ENCODE results near the gene HEATR5A.
"Not testable (repeated sequence)": the region's sequence is repeated elsewhere in the genome, so short reads cannot be mapped to it uniquely, and the experiment has no call there.

The HEATR5A gene

DNA sequence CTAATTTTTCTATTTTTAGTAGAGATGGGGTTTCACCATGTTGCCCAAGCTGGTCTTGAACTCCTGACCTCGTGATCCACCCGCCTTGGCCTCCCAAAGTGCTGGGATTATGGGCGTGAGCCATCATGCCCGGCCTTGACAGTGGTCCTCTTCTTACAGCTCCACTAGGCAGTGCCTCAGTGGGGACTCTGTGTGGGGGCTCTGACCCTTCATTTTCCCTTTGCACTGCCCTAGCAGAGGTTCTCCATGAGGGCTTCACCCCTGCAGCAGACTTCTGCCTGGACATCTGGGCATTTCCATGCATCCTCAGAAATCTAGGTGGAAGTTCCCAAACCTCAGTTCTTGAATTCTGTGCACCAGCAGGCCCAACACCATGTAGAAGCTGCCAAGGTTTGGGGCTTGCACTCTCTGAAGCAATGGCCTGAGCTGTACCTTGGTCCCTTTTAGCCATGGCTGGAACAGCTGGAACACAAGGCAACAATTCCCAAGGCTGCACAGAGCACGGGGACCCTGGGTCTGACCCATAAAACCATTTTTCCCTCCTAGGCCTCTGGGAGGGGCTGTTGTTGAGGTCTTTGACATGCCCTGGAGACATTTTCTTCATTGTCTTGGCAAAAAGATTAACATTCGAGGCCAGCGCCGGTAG lies 90.4 kb downstream of the HEATR5A start:
- DNase-seq (ENCODE audit: low read depth in 2 of 2) = not testable (repeated sequence)

DNA sequence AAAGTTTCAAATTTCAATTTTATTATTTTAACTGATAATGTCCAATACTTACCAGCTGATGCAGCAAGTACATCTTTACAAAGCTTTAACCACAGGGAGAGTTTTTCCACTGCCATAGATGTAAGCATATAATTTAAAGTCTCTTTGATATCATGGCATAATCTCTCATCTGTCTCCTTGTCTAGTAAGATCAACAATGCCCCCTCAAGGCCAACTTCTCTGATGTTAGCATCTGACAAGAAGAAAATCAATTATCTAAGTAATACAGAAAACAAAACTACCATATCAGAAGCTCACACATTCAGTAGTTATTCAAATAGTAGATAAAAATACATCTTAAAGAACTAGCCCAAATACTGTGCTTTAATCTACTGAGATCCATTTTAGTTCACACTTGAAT lies 94.2 kb downstream of the HEATR5A start:
- DNase-seq (ENCODE audit: low read depth in 2 of 2) = no peak

DNA sequence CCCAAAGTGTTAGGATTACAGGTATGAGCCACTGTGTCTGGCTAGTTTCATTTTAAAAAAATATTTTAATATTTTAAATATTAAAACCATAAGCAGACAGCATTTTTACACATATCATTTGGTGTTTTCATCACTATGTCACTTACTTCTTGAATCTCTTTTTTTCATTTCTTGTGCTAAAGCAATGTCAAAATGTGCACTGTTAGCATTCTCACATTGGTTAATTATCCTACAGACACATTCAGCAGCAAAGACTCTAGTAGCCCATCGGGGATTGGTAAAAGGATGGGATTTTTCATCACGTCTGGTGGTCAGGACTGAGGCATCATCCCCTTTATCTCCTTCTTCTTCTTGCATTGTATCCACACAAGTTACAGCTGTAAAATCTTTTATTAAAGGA lies 96.9 kb downstream of the HEATR5A start:
- no peak for DNase-seq (ENCODE audit: low read depth in 2 of 2)

DNA sequence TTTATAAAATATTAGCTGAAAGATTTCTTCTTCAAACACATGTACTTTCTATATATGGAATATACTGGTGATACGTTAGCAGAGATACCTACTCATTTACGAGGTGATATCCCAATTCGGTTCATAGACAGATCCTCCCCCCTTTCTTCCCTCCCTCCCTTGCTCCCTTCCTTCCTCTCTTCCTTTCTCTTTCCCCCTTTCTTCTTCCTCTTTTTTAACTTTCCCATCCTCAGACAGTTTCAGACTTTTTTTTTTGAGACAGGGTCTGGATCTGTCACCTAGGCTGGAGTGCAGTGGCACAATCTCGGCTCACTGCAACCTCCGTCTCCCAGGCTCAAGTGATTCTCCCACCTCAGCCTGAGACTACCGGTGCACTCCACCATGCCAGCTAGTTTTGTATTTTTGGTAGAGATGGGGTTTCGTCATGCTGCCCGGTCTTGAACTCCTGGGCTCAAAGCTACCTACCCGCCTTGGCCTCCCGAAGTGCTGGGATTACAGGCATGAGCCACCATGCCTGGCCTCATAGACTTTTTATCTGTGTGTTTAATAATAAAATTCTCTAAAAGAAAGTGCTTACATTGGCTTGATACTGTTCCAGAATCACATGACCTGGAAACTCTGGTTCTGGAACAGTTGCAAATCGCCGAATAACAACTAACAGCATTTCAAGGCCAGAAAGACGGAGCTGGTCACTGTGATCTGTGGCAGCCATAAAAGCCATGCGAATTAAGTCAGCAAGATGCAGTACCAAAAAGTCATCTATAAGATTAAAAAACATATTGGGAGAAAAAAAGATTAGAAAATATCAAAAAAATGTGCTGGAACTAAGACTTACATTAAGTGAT lies 99.2 kb downstream of the HEATR5A start:
- no peak for DNase-seq (ENCODE audit: low read depth in 2 of 2)

DNA sequence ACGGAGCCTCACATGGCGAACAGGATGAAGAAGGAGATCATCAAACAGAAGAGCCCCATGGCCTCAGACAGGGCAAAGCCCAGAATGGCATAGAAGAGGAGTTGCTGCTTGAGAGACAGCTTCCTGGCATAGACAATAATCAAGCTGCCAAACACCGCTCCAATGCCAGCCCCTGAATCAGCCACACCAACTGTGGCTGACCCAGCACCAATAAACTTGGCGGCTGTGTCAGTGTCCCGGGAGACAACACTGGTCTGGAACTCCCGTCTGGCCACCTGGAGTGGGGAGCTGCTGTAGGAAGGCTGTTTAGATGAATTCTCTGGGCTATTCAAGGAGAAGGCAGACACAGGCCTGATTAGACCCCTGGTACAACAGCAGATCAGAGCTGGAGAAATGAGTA lies 100.1 kb downstream of the HEATR5A start:
- DNase-seq (ENCODE audit: low read depth in 2 of 2) = no peak

DNA sequence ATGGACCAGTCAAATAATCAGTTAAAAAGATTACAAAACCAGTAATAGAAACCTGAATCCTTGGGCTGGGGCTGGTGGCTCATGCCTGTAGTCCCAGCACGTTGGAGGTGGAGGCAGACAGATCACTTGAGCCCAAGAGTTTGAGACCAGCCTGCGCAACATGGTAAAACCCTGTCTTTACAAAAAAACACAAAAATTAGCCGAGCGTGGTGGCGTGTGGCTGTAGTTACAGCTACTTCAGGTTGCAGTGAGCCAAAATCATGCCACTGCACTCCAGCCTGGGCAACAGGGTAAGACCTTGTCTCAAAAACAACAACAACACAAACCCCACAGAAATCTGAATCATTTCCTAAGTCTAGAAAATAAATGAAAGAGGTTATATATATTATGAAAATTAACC lies 100.6 kb downstream of the HEATR5A start:
- DNase-seq (ENCODE audit: low read depth in 2 of 2) = no peak

DNA sequence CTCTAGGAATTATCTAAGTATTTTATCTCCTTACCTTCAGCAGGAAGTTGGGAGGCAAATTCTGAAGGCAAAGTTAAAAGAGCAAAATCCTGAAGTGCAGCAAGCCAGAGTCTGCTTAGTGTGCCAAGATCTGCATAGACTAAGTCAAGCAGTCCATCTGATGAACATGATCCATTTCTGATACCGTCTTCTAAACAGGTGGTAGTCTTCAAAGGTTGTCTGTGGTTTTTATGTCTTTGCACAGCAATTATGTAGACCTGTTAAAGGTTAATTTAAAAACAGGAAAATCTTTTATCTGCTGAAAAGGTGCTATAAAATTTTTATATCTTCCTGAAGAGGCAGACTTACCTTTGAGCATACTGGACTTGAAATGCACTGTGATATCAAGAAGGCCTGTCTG lies 107.4 kb downstream of the HEATR5A start:
- DNase-seq (ENCODE audit: low read depth in 2 of 2) = no peak

DNA sequence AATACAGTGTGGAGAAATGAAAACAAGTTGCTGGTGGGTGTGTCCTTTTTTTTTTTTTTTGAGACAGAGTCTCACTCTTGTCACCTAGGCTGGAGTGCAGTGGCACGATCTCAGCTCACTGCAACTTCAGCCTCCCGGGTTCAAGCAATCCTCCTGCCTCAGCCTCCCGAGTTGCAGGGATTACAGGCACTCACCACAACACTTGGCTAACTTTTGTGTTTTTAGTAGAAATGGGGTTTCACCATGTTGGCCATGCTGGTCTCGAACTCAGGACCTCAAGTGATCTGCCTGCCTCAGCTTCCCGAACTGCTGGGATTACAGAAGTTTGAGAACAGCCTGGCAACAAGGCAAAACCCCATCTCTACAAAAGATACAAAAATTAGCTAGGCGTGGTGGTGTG lies 108.0 kb downstream of the HEATR5A start:
- not testable (repeated sequence) for DNase-seq (ENCODE audit: low read depth in 2 of 2)

DNA sequence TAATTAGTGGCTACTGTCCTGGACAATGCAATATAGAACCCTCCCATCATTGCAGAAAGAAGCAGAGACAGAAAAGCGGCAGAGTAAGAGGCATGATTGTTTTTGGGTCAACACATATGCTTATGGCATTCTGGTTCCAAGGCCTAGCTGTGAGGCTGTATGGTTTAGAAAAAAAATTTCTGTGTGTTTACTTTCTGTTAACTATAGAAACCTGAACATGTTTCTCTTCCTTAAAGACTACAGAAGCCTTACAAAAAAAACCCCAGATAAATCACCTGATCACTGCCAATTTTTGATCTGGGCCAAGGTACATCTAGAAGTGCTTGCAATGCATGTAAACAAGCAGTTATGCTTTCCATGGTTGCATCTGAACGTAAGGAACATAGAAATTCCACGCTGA lies 112.7 kb downstream of the HEATR5A start:
- DNase-seq (ENCODE audit: low read depth in 2 of 2) = no peak

DNA sequence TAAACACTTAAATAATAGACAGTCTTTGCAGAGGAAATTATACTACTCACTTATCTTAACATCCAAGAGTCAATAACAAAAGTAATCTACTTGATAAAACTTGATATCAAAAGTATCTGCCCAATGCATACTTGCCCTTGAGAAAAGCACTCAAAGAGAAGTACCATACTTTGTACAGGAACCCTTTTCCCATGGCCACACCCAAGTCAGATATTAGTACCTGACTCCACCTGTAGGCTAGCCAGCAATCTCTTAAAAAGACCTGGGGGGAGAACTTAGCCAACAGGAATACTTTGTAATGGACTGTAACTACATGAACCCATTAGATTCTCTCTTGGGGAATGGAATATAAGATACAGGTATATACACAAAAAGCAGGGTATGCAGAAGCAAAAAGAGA lies 113.2 kb downstream of the HEATR5A start:
- DNase-seq (ENCODE audit: low read depth in 2 of 2) = no peak

DNA sequence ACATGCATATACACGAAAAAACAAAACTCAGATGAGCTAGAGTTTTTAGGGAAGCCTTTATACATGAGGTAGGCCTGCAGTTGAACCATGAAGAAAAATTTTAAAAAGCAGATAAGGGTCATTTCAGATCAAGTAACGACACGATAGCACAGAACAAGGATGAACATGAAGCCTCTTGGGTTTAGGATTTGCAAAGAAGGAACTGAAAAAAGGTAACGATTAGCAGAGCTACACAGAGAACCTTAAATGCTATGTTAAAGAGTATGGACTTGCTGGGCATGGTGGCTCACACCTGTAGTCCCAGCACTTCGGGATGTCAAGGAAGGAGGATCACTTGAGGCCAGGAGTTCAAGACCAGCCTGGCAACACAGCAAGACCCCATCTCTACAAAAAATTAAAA lies 116.7 kb downstream of the HEATR5A start:
- no peak for DNase-seq (ENCODE audit: low read depth in 2 of 2)

DNA sequence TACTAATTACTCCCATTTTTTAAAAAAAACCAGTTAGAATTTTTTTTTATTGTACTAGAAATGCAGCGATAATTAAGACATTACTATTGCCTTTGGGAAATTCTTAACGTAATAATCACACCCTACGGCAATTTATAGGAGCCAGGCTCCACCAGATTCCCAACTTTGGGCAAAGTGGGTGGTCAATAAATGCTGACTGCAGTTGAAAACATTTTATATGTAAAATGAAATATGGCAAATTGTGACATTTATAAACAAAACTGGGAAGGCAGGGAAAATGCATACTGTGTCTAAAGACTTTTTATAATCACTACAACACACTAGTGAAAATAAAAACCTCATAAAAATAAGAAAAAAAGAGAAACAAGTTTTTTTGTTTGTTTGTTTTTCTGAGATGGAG lies 119.5 kb downstream of the HEATR5A start:
- DNase-seq (ENCODE audit: low read depth in 2 of 2) = no peak

DNA sequence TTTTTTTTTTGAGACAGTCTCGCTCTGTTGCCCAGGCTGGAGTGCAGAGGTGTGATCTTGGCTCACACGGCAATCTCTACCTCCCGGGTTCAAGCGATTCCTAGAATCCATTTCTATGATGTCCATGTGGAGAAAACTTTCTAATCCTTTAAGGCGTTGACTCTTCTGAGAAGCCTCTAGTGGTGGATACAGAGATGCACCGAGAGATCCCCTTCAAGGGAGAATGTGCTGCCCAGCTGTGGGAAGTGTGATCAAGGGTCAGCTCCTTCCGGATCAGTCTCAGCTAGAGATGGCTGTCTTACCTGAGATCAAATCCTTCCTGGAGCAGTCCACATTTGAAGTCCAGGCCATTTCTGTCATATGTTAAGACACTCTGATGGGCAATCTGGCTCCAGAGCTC lies 120.1 kb downstream of the HEATR5A start:
- no peak for DNase-seq (ENCODE audit: low read depth in 2 of 2)

DNA sequence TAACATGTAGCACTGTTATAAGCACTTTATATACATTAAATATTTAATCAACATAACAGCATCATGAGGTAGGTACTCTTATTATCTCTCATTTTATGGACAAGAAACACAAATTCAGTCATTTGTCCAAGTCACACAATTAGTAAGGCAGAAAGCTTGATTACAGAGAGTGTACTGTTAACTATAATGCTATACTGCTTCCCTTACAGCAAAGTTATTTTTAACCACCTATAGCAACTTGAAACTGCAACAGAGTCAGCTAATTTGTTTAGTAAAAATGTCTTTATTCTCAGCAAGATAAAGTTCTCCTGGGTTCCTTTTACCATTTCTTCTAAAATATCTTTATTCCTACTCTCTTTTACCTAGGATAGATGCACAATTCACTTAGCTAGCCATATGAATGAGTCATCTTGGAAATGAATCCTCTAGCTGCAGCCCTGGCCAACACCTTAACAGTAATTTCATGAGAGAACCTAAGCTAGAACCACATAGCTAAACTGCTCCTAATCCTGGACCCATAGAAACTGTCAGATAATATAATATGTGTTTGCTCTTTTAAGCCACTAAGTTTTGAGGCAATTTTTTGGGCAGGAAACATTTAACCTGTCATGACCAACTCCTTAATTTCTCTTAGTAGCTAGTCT lies 122.5 kb downstream of the HEATR5A start:
- DNase-seq (ENCODE audit: low read depth in 2 of 2) = no peak

DNA sequence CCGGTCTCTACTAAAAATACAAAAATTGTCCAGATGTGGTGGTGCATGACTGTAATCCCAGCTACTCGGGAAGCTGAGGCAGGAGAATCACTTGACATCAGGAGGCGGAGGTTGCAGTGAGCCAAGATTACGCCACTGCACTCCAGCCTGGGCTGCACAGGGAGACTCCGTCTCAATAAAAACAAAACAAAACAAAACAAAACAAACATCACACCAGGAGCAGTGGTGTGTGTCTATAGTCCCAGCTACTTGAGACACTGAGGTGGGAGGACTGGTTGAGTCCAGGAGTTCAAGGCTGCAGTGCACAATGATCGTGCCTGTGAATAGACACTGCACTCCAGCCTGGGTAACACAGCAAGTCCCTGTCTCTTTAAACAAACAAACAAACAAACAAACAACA lies 123.2 kb downstream of the HEATR5A start:
- DNase-seq (ENCODE audit: low read depth in 2 of 2) = no peak

DNA sequence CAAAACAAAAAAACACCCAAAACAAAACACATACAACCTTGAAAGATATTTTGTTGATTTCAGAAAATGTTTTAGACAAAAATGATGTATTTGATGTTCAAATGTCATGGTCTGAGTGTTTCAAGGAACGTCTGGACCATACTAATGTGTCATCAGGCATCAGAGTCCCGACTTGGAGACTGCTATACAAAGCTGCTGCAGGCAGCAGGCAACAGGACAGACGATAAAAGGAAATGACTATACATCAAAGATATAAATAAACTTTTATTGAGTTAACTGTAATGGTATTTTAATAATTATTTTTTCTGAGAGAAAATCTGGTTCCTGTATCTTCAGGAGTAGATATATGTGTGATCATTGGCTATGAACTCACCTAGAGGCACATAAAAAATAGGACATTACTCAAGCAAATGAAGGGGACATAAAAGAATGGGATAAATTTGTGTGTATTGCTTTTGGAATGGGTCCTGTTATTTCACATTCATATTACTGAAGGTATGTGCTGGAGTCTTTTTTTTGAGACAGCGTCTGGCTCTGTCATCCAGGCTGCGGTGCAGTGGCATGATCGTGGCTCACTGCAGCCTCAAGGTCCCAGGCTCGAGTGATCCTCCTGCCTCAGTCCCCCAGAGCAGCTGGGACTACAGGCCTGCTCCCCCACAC lies 125.5 kb downstream of the HEATR5A start:
- DNase-seq (ENCODE audit: low read depth in 2 of 2) = no peak

DNA sequence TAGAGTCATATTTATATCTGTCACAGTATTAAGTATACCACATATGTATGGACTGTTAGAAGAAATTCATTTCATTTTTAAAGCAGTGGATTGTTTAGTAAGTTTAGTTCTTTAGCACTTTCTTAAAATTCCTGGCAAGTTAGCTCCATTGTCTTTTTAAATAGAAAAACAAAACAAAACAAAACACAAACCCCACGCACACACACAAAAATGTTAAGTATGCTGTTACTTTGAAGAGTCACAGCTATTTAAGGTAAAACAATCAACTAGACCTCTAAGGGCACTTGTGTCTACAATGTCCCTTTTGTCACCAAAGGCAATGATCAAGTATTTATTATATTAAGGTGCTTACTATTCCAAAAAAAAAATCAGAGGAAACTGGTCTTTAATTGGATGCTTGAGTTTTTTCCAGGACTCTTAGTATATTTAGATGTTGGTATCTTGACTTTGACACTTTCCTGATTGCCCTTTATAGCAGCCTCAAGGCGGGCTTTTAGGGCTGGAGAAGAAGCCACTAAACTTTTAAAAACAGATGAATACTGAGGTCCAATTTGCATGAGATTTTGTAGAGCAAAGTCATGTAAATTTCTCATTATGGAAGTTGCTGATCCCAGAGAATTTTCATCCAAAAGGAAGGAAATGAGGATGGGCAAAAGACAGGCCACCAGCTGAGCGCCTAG lies 127.3 kb downstream of the HEATR5A start:
- DNase-seq (ENCODE audit: low read depth in 2 of 2) = no peak

DNA sequence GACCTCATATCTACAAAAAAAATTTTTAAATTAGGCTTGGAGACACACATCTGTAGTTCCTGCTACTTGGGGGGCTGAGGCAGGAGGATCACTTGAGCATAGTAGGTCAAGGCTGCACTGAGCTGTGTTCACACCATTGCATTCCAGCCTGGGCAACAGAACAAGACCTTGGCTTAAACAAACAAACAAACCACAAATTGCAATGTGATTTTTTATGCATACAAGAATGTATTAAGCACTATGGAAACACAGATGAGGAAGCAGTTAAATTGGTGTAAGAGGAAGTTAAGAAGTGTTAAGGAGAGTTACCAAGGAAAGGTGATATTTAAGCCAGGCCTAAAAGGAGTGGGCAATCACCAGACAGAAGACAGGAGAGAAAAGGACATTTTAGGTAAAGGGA lies 129.1 kb downstream of the HEATR5A start:
- no peak for DNase-seq (ENCODE audit: low read depth in 2 of 2)

DNA sequence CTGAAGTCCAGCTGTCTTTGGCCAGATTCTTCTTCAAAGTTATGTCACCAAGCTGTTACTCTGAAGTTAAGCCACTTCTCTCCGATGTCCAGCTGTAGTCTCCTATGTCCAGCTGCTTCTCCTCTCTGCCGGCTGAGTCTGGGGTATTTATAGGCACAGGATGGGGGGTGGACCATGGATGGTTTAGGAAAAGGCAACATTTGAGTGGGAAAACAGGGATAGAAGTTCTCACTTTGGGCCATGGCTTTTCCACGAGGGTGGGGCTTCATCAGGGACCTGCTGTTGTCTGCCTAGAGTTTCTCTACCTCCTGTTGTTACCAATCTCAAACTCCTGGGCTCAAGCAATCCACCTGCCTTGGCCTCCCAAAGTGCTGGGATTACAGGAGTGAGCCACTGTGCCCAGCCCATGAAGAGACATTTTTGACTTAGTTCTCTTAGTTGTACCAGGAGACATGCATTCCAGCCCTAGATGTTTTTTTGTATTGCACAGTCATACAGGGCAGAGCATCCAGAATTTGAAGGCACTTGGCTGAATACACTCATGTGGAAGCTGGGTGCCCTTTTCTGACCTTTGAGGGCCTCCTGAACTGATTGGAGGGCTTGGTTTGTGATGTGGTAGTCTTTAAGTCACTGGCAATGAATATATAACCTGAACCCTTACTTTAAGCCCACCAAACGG lies 132.9 kb downstream of the HEATR5A start:
- DNase-seq (ENCODE audit: low read depth in 2 of 2) = no peak

DNA sequence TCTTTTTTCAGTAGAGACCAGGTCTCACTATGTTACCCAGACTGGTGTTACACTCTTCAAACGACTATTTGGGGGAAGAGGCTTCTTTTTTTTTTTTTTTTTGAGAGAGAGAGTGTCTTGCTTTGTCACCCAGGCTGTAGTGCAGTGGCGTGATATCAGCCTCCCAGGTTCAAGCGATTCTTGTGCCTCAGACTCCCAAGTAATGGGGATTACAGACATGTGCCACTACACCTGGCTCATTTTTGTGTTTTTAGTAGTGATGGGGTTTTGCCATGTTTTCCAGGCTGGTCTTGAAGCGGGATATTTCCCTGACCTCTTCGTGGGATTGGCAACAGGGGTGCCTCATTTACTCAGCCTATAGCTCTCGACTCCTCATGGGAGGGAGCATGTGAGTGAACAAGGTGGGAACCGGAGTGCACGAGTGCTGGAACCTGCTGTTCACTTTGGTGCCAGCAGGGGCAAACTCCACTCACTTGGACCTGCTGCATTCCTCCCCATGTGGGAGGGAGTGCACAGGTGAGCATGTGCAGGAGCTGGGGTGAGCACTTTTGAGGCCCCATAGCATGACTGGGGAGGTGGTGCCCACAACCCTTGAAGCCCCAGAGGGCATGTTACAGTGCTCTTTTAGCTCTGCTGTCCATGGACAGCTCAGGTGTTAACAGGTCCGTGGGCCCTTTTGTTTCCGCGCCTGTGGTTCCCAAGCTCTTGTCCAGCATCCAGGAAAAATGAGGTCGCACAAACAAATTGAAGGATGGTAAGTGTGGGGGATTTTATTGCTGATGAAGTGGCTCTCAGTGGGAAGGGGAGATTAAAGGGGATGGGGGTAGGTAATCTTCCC lies 133.7 kb downstream of the HEATR5A start:
- no peak for DNase-seq (ENCODE audit: low read depth in 2 of 2)

Data from activated CD8-positive, alpha-beta memory T cell treated with anti-CD3 and anti-CD28 coated beads for 4 hours (primary cell).